A549 (cell line): ENCODE results near the gene FAM20A.

Source experiments
- BHLHE40 ChIP-seq: IDR thresholded peaks from 2 replicates; pipeline ENCODE4 v1.6.1; 2012; ENCODE audit warnings: low read depth, low read length, inconsistent platforms
- CBX8 ChIP-seq: fragments of 200-600 bp; sonication (generic); IDR thresholded peaks from 2 replicates; pipeline ENCODE4 v1.6.1; 2016
- EP300 ChIP-seq, 2 experiments: fragments of >200 bp; sonication (Bioruptor Twin); formaldehyde crosslinking; IDR thresholded peaks; 2 replicates in 1 of 2; 3 replicates in 1 of 2; pipeline ENCODE4 v1.6.1; 2016 to 2017
- ESRRA ChIP-seq: fragments of 150-350 bp; IDR thresholded peaks from 2 replicates; pipeline ENCODE4 v1.6.1; 2014; ENCODE audit warnings: mild to moderate bottlenecking, low read length, borderline replicate concordance
- KDM1A ChIP-seq: fragments of 200-600 bp; sonication (generic); IDR thresholded peaks from 2 replicates; pipeline ENCODE4 v1.6.1; 2016; ENCODE audit warnings: low read depth, mild to moderate bottlenecking
- POLR2A ChIP-seq: IDR thresholded peaks from 2 replicates; pipeline ENCODE4 v1.6.1; 2012; ENCODE audit warnings: mild to moderate bottlenecking, low read length
- RNF2 ChIP-seq: fragments of 200-600 bp; sonication (generic); IDR thresholded peaks from 2 replicates; pipeline ENCODE4 v1.6.1; 2016; ENCODE audit warnings: low read depth, mild to moderate bottlenecking, antibody characterized with exemption, moderate library complexity, borderline replicate concordance
- TFCP2L1 ChIP-seq: fragments of 250-450 bp; sonication (Bioruptor Pico); IDR thresholded peaks from 2 replicates; pipeline ENCODE4 v1.5.0; 2021; ENCODE audit warnings: mild to moderate bottlenecking
- TF ChIP-seq, protein P1 (sequence below): fragments of >200 bp; sonication (Bioruptor Twin); formaldehyde crosslinking; IDR thresholded peaks from 3 replicates; pipeline ENCODE4 v1.5.1; 2016
- TF ChIP-seq, protein P2 (sequence below): fragments of 200-600 bp; sonication (generic); IDR thresholded peaks from 2 replicates; pipeline ENCODE4 v1.6.1; 2016; ENCODE audit warnings: antibody characterized with exemption, mild to moderate bottlenecking, moderate library complexity

DNA sequence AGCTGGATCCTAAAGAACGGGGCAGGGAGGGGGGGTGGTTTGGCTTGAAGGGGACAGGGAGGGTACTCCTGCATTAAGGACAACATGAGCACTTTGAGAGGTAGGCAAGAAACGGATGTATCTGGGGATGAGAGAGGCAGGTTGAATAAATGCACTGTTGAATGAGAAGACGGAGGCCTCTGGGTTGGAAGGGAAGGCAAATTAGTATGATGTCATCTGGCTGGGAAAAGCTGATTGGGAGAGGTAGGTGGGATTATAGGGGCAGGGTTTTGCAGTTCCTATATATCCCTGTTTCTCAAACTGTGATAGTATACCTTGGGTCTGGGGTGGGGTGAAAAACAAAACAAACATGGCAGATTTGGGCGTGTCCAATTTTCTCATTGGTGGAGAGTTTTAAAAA is 44.6 kb downstream of the FAM20A start:
- TF ChIP-seq, protein P1, sequence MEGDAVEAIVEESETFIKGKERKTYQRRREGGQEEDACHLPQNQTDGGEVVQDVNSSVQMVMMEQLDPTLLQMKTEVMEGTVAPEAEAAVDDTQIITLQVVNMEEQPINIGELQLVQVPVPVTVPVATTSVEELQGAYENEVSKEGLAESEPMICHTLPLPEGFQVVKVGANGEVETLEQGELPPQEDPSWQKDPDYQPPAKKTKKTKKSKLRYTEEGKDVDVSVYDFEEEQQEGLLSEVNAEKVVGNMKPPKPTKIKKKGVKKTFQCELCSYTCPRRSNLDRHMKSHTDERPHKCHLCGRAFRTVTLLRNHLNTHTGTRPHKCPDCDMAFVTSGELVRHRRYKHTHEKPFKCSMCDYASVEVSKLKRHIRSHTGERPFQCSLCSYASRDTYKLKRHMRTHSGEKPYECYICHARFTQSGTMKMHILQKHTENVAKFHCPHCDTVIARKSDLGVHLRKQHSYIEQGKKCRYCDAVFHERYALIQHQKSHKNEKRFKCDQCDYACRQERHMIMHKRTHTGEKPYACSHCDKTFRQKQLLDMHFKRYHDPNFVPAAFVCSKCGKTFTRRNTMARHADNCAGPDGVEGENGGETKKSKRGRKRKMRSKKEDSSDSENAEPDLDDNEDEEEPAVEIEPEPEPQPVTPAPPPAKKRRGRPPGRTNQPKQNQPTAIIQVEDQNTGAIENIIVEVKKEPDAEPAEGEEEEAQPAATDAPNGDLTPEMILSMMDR, result no peak
- TF ChIP-seq BHLHE40, result no peak
- no peak for TF ChIP-seq POLR2A
- TF ChIP-seq, protein P2, sequence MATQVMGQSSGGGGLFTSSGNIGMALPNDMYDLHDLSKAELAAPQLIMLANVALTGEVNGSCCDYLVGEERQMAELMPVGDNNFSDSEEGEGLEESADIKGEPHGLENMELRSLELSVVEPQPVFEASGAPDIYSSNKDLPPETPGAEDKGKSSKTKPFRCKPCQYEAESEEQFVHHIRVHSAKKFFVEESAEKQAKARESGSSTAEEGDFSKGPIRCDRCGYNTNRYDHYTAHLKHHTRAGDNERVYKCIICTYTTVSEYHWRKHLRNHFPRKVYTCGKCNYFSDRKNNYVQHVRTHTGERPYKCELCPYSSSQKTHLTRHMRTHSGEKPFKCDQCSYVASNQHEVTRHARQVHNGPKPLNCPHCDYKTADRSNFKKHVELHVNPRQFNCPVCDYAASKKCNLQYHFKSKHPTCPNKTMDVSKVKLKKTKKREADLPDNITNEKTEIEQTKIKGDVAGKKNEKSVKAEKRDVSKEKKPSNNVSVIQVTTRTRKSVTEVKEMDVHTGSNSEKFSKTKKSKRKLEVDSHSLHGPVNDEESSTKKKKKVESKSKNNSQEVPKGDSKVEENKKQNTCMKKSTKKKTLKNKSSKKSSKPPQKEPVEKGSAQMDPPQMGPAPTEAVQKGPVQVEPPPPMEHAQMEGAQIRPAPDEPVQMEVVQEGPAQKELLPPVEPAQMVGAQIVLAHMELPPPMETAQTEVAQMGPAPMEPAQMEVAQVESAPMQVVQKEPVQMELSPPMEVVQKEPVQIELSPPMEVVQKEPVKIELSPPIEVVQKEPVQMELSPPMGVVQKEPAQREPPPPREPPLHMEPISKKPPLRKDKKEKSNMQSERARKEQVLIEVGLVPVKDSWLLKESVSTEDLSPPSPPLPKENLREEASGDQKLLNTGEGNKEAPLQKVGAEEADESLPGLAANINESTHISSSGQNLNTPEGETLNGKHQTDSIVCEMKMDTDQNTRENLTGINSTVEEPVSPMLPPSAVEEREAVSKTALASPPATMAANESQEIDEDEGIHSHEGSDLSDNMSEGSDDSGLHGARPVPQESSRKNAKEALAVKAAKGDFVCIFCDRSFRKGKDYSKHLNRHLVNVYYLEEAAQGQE, result no peak
- no peak for TF ChIP-seq RNF2
- TF ChIP-seq TFCP2L1 (CRISPR knock-in tag), result no peak
- no peak for TF ChIP-seq KDM1A
- TF ChIP-seq EP300 (IDR thresholded peaks at IDR 0.05), result no peak
- no peak for TF ChIP-seq ESRRA
- TF ChIP-seq CBX8, result no peak
